Panc1 (cell line): ENCODE results near the gene REV3L. TPM values are rescaled to one million over a fixed set of nuclear protein-coding genes. Genes with fewer than 3 reads are reported as not detected.

Experiments
- ATAC-seq: fragments of 200-7000 bp; cut with Tn5 transposase; 2 replicates; pipeline ENCODE4 v1.9.1; 2020; ENCODE audit warnings: mild to moderate bottlenecking, moderate library complexity
- BruUV-seq: library from RNA; stranded (reverse); fragments of 400-500 nt; replicated peaks from 2 replicates; lab custom pipeline; 2021; lab: Mats Ljungman, UMichigan
- CTCF ChIA-PET: fragments of 300-600 bp; sonication (Branson Sonifier 250); formaldehyde crosslinking; loops from one replicate; lab custom pipeline; 2022; ENCODE audit warnings: antibody characterized with exemption; lab: Charles Lee
- POLR2A ChIA-PET: fragments of 300-600 bp; sonication (Branson Sonifier 250); formaldehyde crosslinking; loops from one replicate; lab custom pipeline; 2022; ENCODE audit warnings: antibody characterized with exemption; lab: Charles Lee
- DNase-seq: peaks from one replicate; pipeline ENCODE4 v3.0.0-alpha.2; 2010; ENCODE audit warnings: low read depth, low spot score
- H3K27ac ChIP-seq: 2 replicates; pipeline ENCODE4 v1.5.1; 2011; ENCODE audit warnings: mild to moderate bottlenecking, low read length, inconsistent platforms
- H3K27me3 ChIP-seq: fragments of 200-500 bp; sonication (Bioruptor generic); 2 replicates; pipeline ENCODE4 v1.6.0; 2014; ENCODE audit warnings: low read length, inconsistent platforms; ENCODE audit not compliant: control insufficient read depth, insufficient read depth
- H3K36me3 ChIP-seq: fragments of 200-500 bp; sonication (Bioruptor generic); 2 replicates; pipeline ENCODE4 v1.5.1; 2014; ENCODE audit warnings: inconsistent platforms, mild to moderate bottlenecking, low read length, moderate library complexity; ENCODE audit not compliant: control insufficient read depth, insufficient read depth
- H3K4me1 ChIP-seq: 2 replicates; pipeline ENCODE4 v1.5.1; 2011; ENCODE audit warnings: inconsistent platforms, mild to moderate bottlenecking, low read length, moderate library complexity; ENCODE audit not compliant: control insufficient read depth, insufficient read depth
- H3K4me3 ChIP-seq, 2 experiments: 2 replicates each; pipeline ENCODE4 v1.5.1; 2011 to 2012; ENCODE audit warnings: low read depth in 2 of 2, low read length in 2 of 2, mild to moderate bottlenecking in 2 of 2, inconsistent platforms in 1 of 2, moderate library complexity in 1 of 2
- H3K9me3 ChIP-seq: fragments of 200-500 bp; sonication (Bioruptor generic); 2 replicates; pipeline ENCODE4 v1.5.1; 2014; ENCODE audit warnings: low read depth, mild to moderate bottlenecking, inconsistent platforms, low read length, moderate library complexity; ENCODE audit not compliant: control insufficient read depth, insufficient read depth
- POLR2AphosphoS5 ChIP-seq: IDR thresholded peaks from 2 replicates; pipeline ENCODE4 v1.6.1; 2012; ENCODE audit warnings: mild to moderate bottlenecking, low read depth, low read length, moderate library complexity
- SIN3A ChIP-seq: IDR thresholded peaks from 2 replicates; pipeline ENCODE4 v1.6.1; 2012; ENCODE audit warnings: low read depth, mild to moderate bottlenecking, low read length, moderate library complexity, borderline replicate concordance; ENCODE audit not compliant: insufficient read depth
- TCF7L2 ChIP-seq: IDR thresholded peaks from 2 replicates; pipeline ENCODE4 v1.6.1; 2011; ENCODE audit warnings: mild to moderate bottlenecking, low read depth, low read length, inconsistent platforms
- in situ Hi-C: cut with HindIII; loops from 2 replicates; pipeline ENCODE4 v1.10.0; 2016; ENCODE audit warnings: low sequenced_read_pairs, low pct_unique_long_range_greater_than_20kb
- intact Hi-C: fragments of 100-400 bp; cut with micrococcal nuclease; formaldehyde crosslinking; loops from one replicate; pipeline ENCODE4 v1.10.0; 2022; ENCODE audit not compliant: unreplicated experiment
- total RNA-seq: library from RNA; stranded (reverse); gene quantifications from one replicate; pipeline ENCODE4 v1.2.1, GENCODE V29; 2021; ENCODE audit not compliant: unreplicated experiment
- TF ChIP-seq, protein P1 (sequence below), 2 experiments: IDR thresholded peaks; 2 replicates each; pipeline ENCODE4 v1.6.1; 2011 to 2012; ENCODE audit warnings: low read depth in 2 of 2, control low read depth in 1 of 2, low read length in 1 of 2, mild to moderate bottlenecking in 1 of 2, moderate library complexity in 1 of 2; ENCODE audit not compliant: insufficient read depth in 1 of 2
- TF ChIP-seq, protein P2 (sequence below): fragments of 450-650 bp; IDR thresholded peaks from 2 replicates; pipeline ENCODE4 v1.5.1; 2017; ENCODE audit warnings: mild to moderate bottlenecking

REV3L gene
- total RNA-seq, 1 experiment from 2014 or later: 44.8 TPM

DNA sequence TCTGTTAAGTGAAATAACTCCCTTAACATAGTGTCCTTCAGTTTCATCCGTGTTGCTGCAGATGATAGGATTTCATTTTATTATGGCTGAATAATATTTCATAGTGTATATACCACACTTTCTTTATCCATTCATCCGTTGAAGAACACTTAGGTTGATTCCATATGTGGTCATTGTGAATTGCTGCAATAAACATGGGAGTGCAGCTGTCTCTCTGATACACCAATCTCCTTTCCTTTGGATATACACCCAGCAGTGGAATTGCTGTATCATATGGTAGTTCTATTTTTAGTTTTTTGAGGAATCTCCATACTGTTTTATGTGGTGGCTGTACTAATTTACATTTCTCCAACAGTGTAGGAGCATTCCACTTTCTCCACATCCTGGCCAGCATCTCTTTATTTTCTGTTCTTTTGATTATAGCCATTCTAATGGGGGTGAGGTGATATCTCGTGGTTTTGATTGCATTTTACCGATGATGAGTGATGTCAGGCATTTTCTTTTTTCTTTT, 202.5 kb downstream of the REV3L start:
- H3K27ac ChIP-seq: no peak overlapping the region
- H3K4me1 ChIP-seq: no peaks in the 10 kb centered on the region
- H3K9me3 ChIP-seq: no peaks in the 10 kb centered on the region
- CTCF ChIA-PET: no interaction called here
- no peak overlapping the region for H3K4me3 ChIP-seq
- TF ChIP-seq TCF7L2 (no peak), POLR2AphosphoS5 (no peak), SIN3A (no peak)
- TF ChIP-seq, protein P1, sequence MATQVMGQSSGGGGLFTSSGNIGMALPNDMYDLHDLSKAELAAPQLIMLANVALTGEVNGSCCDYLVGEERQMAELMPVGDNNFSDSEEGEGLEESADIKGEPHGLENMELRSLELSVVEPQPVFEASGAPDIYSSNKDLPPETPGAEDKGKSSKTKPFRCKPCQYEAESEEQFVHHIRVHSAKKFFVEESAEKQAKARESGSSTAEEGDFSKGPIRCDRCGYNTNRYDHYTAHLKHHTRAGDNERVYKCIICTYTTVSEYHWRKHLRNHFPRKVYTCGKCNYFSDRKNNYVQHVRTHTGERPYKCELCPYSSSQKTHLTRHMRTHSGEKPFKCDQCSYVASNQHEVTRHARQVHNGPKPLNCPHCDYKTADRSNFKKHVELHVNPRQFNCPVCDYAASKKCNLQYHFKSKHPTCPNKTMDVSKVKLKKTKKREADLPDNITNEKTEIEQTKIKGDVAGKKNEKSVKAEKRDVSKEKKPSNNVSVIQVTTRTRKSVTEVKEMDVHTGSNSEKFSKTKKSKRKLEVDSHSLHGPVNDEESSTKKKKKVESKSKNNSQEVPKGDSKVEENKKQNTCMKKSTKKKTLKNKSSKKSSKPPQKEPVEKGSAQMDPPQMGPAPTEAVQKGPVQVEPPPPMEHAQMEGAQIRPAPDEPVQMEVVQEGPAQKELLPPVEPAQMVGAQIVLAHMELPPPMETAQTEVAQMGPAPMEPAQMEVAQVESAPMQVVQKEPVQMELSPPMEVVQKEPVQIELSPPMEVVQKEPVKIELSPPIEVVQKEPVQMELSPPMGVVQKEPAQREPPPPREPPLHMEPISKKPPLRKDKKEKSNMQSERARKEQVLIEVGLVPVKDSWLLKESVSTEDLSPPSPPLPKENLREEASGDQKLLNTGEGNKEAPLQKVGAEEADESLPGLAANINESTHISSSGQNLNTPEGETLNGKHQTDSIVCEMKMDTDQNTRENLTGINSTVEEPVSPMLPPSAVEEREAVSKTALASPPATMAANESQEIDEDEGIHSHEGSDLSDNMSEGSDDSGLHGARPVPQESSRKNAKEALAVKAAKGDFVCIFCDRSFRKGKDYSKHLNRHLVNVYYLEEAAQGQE (IDR thresholded peaks at IDR 0.05; ENCODE audit: insufficient read depth in 1 of 2, low read depth in 2 of 2, low read length in 1 of 2): no peak
- TF ChIP-seq, protein P2, sequence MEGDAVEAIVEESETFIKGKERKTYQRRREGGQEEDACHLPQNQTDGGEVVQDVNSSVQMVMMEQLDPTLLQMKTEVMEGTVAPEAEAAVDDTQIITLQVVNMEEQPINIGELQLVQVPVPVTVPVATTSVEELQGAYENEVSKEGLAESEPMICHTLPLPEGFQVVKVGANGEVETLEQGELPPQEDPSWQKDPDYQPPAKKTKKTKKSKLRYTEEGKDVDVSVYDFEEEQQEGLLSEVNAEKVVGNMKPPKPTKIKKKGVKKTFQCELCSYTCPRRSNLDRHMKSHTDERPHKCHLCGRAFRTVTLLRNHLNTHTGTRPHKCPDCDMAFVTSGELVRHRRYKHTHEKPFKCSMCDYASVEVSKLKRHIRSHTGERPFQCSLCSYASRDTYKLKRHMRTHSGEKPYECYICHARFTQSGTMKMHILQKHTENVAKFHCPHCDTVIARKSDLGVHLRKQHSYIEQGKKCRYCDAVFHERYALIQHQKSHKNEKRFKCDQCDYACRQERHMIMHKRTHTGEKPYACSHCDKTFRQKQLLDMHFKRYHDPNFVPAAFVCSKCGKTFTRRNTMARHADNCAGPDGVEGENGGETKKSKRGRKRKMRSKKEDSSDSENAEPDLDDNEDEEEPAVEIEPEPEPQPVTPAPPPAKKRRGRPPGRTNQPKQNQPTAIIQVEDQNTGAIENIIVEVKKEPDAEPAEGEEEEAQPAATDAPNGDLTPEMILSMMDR: no peak
- no peaks in the 10 kb centered on the region for H3K27me3 ChIP-seq
- POLR2A ChIA-PET: interaction anchor here (0.7 kb wide), 1 partner anchor 8 kb away, joined by 3 read pairs; no protein-coding TSS in a partner anchor
- no peak for ATAC-seq
- BruUV-seq: no TSS peak
- in situ Hi-C loops (no loop called here), intact Hi-C loops (no loop called here)
- H3K36me3 ChIP-seq: no peaks in the 10 kb centered on the region; the same call in 1 of the 2 replicates
- no peak for DNase-seq

DNA sequence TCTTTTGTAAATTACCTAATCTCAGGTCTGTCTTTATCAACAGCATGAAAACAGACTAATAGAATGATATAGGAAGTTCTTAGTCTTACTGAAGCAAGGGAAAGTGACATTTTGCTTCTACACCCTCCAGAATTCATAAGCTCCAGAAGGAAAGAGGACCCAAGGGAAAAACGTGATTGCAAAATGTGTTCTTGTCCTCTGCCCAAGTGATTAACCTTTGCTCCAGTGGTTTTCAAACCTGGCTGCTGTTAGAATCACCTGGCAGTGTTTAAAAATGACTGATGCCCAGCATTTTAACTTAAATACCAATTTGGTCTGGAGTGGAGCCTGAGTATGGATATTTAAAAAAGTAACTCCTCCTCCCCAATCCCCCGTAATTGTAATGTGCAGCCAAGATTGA, 204.3 kb downstream of the REV3L start:
- Histone ChIP-seq H3K4me1 (no peaks in the 10 kb centered on the region), H3K27ac (no peak overlapping the region), H3K36me3 (no peaks in the 10 kb centered on the region; the same call in 1 of the 2 replicates), H3K9me3 (no peaks in the 10 kb centered on the region; the same call in 1 of the 2 replicates), H3K4me3 (no peak overlapping the region), H3K27me3 (no peaks in the 10 kb centered on the region)
- ATAC-seq: no peak
- in situ Hi-C loops: no loop called here
- ChIA-PET POLR2A (no interaction called here), CTCF (no interaction called here)
- TF ChIP-seq SIN3A: no peak
- TF ChIP-seq, protein P2: no peak
- no peak for TF ChIP-seq TCF7L2
- TF ChIP-seq POLR2AphosphoS5: no peak
- TF ChIP-seq, protein P1 (IDR thresholded peaks at IDR 0.05; ENCODE audit: insufficient read depth in 1 of 2, low read depth in 2 of 2, low read length in 1 of 2): no peak
- BruUV-seq: no TSS peak
- no peak for DNase-seq
- intact Hi-C loops: no loop called here
